H9 (cell line): ENCODE measurements around the gene PUS3. TPM values are rescaled to one million over a fixed set of nuclear protein-coding genes. Genes with fewer than 3 reads are reported as not detected.
"Not testable (repeated sequence)": the region's sequence is repeated elsewhere in the genome, so short reads cannot be mapped to it uniquely, and the experiment has no call there.

Experiments
- DNase-seq: peaks from one replicate; pipeline ENCODE4 v3.0.0-alpha.2; 2017
- H2AFZ ChIP-seq: one replicate; pipeline ENCODE4 v1.6.1; 2013; ENCODE audit warnings: mild to moderate bottlenecking, low read length, control low read depth, moderate library complexity
- H2AK5ac ChIP-seq: 2 replicates; pipeline ENCODE4 v1.6.1; 2013; ENCODE audit warnings: low read length, control low read depth, mixed read lengths; ENCODE audit not compliant: insufficient read length
- H2BK120ac ChIP-seq: one replicate; pipeline ENCODE4 v1.6.1; 2013; ENCODE audit warnings: low read depth, mild to moderate bottlenecking, low read length, control low read depth, inconsistent platforms; ENCODE audit not compliant: poor library complexity, severe bottlenecking
- H2BK12ac ChIP-seq: 2 replicates; pipeline ENCODE4 v1.6.1; 2013; ENCODE audit warnings: low read length, control low read depth, mixed read lengths, low read depth; ENCODE audit not compliant: insufficient read length
- H2BK15ac ChIP-seq: 2 replicates; pipeline ENCODE4 v1.6.1; 2013; ENCODE audit warnings: low read depth, low read length, control low read depth
- H2BK20ac ChIP-seq: one replicate; pipeline ENCODE4 v1.6.1; 2013; ENCODE audit warnings: low read depth, mild to moderate bottlenecking, low read length, control low read depth, inconsistent platforms; ENCODE audit not compliant: poor library complexity, severe bottlenecking
- H2BK5ac ChIP-seq: 2 replicates; pipeline ENCODE4 v1.6.1; 2013; ENCODE audit warnings: low read length, control low read depth, mixed read lengths; ENCODE audit not compliant: insufficient read length
- H3K14ac ChIP-seq: 2 replicates; pipeline ENCODE4 v1.6.1; 2013; ENCODE audit warnings: low read length, control low read depth; ENCODE audit not compliant: insufficient read depth
- H3K18ac ChIP-seq: 2 replicates; pipeline ENCODE4 v1.6.1; 2013; ENCODE audit warnings: low read depth, mild to moderate bottlenecking, mixed read lengths, low read length, control low read depth; ENCODE audit not compliant: insufficient read length
- H3K23ac ChIP-seq: 2 replicates; pipeline ENCODE4 v1.6.1; 2013; ENCODE audit warnings: low read length, control low read depth, mixed read lengths, low read depth; ENCODE audit not compliant: insufficient read length
- H3K23me2 ChIP-seq: 2 replicates; pipeline ENCODE4 v1.6.1; 2013; ENCODE audit warnings: low read depth, mild to moderate bottlenecking, mixed read lengths, low read length, control low read depth; ENCODE audit not compliant: insufficient read length, poor library complexity, severe bottlenecking
- H3K27ac ChIP-seq: 2 replicates; pipeline ENCODE4 v1.5.1; 2013; ENCODE audit warnings: low read length, control low read depth, mixed read lengths, low read depth; ENCODE audit not compliant: insufficient read length
- H3K27me3 ChIP-seq: 2 replicates; pipeline ENCODE4 v1.6.1; 2013; ENCODE audit warnings: low read length, control low read depth, inconsistent platforms; ENCODE audit not compliant: insufficient read depth
- H3K4ac ChIP-seq: 2 replicates; pipeline ENCODE4 v1.6.1; 2013; ENCODE audit warnings: low read depth, mild to moderate bottlenecking, control low read depth, inconsistent platforms, low read length, moderate library complexity
- H3K4me1 ChIP-seq: 2 replicates; pipeline ENCODE4 v1.6.1; 2013; ENCODE audit warnings: low read length, control low read depth, inconsistent platforms; ENCODE audit not compliant: insufficient read depth
- H3K4me2 ChIP-seq: 2 replicates; pipeline ENCODE4 v1.6.1; 2013; ENCODE audit warnings: low read length, control low read depth, mixed read lengths; ENCODE audit not compliant: insufficient read length, insufficient read depth
- H3K56ac ChIP-seq: 2 replicates; pipeline ENCODE4 v1.6.1; 2013; ENCODE audit warnings: low read depth, mild to moderate bottlenecking, mixed read lengths, low read length, control low read depth; ENCODE audit not compliant: insufficient read length
- H3K79me1 ChIP-seq: 2 replicates; pipeline ENCODE4 v1.6.1; 2013; ENCODE audit warnings: low read depth, mild to moderate bottlenecking, moderate library complexity, low read length, control low read depth, inconsistent platforms; ENCODE audit not compliant: insufficient read depth, poor library complexity, severe bottlenecking
- H3K79me2 ChIP-seq: 2 replicates; pipeline ENCODE4 v1.6.1; 2013; ENCODE audit warnings: low read length, control low read depth, inconsistent platforms; ENCODE audit not compliant: insufficient read depth
- H3K9ac ChIP-seq: 2 replicates; pipeline ENCODE4 v1.6.1; 2013; ENCODE audit warnings: low read length, control low read depth, mixed read lengths; ENCODE audit not compliant: insufficient read length; ENCODE audit errors: extremely low read depth
- H3K9me3 ChIP-seq: one replicate; pipeline ENCODE4 v1.6.1; 2013; ENCODE audit warnings: low read depth, low read length, inconsistent platforms; ENCODE audit not compliant: control insufficient read depth
- H3T11ph ChIP-seq: one replicate; pipeline ENCODE4 v1.6.1; 2013; ENCODE audit warnings: mild to moderate bottlenecking, low read length, control low read depth, inconsistent platforms
- H4K20me1 ChIP-seq: one replicate; pipeline ENCODE4 v1.6.1; 2013; ENCODE audit not compliant: control insufficient read depth, insufficient read length, insufficient read depth
- H4K5ac ChIP-seq: 2 replicates; pipeline ENCODE4 v1.6.1; 2013; ENCODE audit warnings: low read depth, mild to moderate bottlenecking, mixed read lengths, low read length, control low read depth; ENCODE audit not compliant: insufficient read length
- H4K8ac ChIP-seq: replicated peaks from 2 replicates; pipeline ENCODE4 v1.6.1; 2013; ENCODE audit warnings: low read length, control low read depth, mixed read lengths, low read depth; ENCODE audit not compliant: insufficient read length
- H4K91ac ChIP-seq: 2 replicates; pipeline ENCODE4 v1.6.1; 2013; ENCODE audit warnings: low read depth, mild to moderate bottlenecking, moderate library complexity, mixed read lengths, low read length, control low read depth; ENCODE audit not compliant: insufficient read length
- H3K27ac Mint-ChIP-seq, 3 experiments: 2 replicates in 2 of 3; 3 replicates in 1 of 3; pipeline ENCODE4 v1.8.0; 2020 to 2021; ENCODE audit warnings: mixed read lengths in 3 of 3, mild to moderate bottlenecking in 1 of 3, moderate library complexity in 1 of 3
- H3K27me3 Mint-ChIP-seq: 2 replicates; pipeline ENCODE4 v1.8.0; 2021; ENCODE audit warnings: low read depth, mild to moderate bottlenecking, moderate library complexity, mixed read lengths
- H3K36me3 Mint-ChIP-seq, 3 experiments: 2 replicates in 2 of 3; 3 replicates in 1 of 3; pipeline ENCODE4 v1.8.0; 2020 to 2021; ENCODE audit warnings: low read depth in 3 of 3, mixed read lengths in 3 of 3; ENCODE audit not compliant: insufficient read depth in 1 of 3
- H3K4me1 Mint-ChIP-seq, 2 experiments: 2 replicates each; pipeline ENCODE4 v1.8.0; 2020; ENCODE audit warnings: mixed read lengths in 2 of 2
- H3K4me3 Mint-ChIP-seq, 2 experiments: 2 replicates in 1 of 2; 3 replicates in 1 of 2; pipeline ENCODE4 v1.8.0; 2020 to 2021; ENCODE audit warnings: mild to moderate bottlenecking in 2 of 2, mixed read lengths in 2 of 2, moderate library complexity in 1 of 2
- H3K9me3 Mint-ChIP-seq, 2 experiments: 2 replicates in 1 of 2; 3 replicates in 1 of 2; pipeline ENCODE4 v1.8.0; 2020; ENCODE audit warnings: mild to moderate bottlenecking in 2 of 2, mixed read lengths in 2 of 2, moderate library complexity in 1 of 2
- WGBS: extraction: QIAGEN DNeasy Blood & Tissue Kit; methylation state at CpG from one replicate; pipeline ENCODE4 v1.1.7; 2013; ENCODE audit warnings: missing lambda C conversion rate, low lambda C conversion rate, mixed read lengths; ENCODE audit not compliant: insufficient read length; ENCODE audit errors: extremely low coverage; 5-methylcytosine and 5-hydroxymethylcytosine counted together
- total RNA-seq: library from RNA; stranded (reverse); gene quantifications from 2 replicates; pipeline ENCODE4 v1.2.1, GENCODE V29; 2021
- TF ChIP-seq, protein P1 (sequence below): fragments of 200-600 bp; sonication (generic); conservative IDR thresholded peaks from 3 replicates; pipeline ENCODE4 v1.8.0; 2021; ENCODE audit warnings: antibody characterized with exemption, mild to moderate bottlenecking

The PUS3 gene
- total RNA-seq, 1 experiment from 2014 or later: 20.0 TPM

- H3K4me1 Mint-ChIP-seq, H3K9me3 Mint-ChIP-seq, H2BK20ac ChIP-seq, H3K79me1 ChIP-seq, H3K9ac ChIP-seq, H2BK15ac ChIP-seq, H3K9me3 ChIP-seq, DNase-seq, H3K27ac ChIP-seq, H3K79me2 ChIP-seq, H2BK12ac ChIP-seq, H2BK5ac ChIP-seq, H3K4me2 ChIP-seq, H3K18ac ChIP-seq, H2BK120ac ChIP-seq, H2AK5ac ChIP-seq, H3K14ac ChIP-seq, H3K27ac Mint-ChIP-seq, H3K4ac ChIP-seq, H3K36me3 Mint-ChIP-seq, H4K8ac ChIP-seq, H3K56ac ChIP-seq, H3K27me3 Mint-ChIP-seq, H4K20me1 ChIP-seq, H3K4me1 ChIP-seq, H3K23me2 ChIP-seq, H4K5ac ChIP-seq, H3T11ph ChIP-seq, H4K91ac ChIP-seq, H2AFZ ChIP-seq, H3K23ac ChIP-seq, H3K4me3 Mint-ChIP-seq, H3K27me3 ChIP-seq: not testable (repeated sequence)
- no CpG with 5 or more reads among the region's 3 CpGs for WGBS
- TF ChIP-seq, protein P1, sequence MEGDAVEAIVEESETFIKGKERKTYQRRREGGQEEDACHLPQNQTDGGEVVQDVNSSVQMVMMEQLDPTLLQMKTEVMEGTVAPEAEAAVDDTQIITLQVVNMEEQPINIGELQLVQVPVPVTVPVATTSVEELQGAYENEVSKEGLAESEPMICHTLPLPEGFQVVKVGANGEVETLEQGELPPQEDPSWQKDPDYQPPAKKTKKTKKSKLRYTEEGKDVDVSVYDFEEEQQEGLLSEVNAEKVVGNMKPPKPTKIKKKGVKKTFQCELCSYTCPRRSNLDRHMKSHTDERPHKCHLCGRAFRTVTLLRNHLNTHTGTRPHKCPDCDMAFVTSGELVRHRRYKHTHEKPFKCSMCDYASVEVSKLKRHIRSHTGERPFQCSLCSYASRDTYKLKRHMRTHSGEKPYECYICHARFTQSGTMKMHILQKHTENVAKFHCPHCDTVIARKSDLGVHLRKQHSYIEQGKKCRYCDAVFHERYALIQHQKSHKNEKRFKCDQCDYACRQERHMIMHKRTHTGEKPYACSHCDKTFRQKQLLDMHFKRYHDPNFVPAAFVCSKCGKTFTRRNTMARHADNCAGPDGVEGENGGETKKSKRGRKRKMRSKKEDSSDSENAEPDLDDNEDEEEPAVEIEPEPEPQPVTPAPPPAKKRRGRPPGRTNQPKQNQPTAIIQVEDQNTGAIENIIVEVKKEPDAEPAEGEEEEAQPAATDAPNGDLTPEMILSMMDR: peak; percentile 57
Observed at GRCh38 chr11:125914601-125915000, 11.6 kb upstream of the PUS3 start.
